ENCODE results near the gene INO80E. TPM values are rescaled to one million over a fixed set of nuclear protein-coding genes. Genes with fewer than 3 reads are reported as not detected.
"Not testable (repeated sequence)": the region's sequence is repeated elsewhere in the genome, so short reads cannot be mapped to it uniquely, and the experiment has no call there.

INO80E gene
- 34.7 TPM for total RNA-seq

DNA sequence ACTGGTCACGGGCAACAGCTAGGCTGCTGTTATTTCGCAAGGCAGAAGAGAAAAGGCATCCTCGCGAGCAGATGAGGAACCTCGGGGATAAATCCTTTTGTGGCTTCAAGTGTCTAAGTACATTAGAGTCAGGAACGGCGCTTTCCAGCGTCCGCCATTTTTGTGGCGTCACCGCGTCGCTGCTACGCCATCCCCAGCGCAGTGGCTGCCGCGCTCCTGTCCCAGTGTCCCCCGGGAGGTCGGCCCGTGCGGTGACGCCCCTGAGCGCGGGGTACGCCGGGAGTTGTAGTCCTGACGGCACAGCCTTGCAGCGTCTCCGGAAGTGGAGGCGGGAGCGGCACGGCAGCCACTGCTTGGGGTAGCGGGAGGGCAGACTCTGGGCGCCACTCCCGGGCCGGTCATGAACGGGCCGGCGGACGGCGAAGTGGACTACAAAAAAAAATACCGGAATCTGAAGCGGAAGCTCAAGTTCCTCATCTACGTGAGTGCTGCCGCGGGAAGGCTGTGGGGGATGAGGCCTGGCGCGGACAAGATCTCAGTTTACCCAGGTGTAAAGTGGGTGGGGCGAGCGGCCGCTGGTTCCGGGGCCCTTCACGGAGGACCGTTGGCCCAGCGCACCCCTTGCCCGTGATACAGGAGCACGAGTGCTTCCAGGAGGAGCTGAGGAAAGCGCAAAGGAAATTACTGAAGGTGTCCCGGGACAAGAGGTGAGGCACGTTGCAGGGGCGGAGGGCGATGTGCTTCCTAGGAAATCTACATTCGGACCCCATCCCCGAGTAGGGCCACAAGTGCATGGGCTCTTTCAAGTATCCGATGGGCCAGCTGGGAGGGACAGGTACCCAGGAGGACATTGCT is at the start of gene INO80E:
Gene INO80E (plus strand): TSS at position 331 of the 855 bp plus-strand sequence. CDS start 70 bp downstream, at position 401.
- DNase-seq (ENCODE audit: low spot score) (peak; percentile 99), ATAC-seq (peak; percentile 96)

DNA sequence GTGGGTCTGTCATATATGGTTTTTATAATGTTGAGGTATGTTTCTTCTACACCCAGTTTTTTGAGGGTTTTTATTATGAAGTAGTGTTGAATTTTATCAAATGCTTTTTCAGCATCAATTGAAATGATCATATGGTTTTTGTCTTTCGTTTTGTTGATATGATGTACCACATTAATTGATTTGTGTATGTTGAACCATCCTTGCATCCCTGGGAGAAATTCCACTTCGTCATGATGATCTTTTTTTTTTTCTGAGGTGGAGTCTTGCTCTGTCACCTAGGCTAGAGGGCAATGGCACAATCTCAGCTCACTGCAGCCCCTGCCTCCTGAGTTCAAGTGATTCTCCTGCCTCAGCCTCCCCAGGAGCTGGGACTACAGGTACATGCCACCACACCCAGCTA is 48.1 kb upstream of the INO80E start:
- ATAC-seq (no peak), DNase-seq (ENCODE audit: low spot score) (no peak)

DNA sequence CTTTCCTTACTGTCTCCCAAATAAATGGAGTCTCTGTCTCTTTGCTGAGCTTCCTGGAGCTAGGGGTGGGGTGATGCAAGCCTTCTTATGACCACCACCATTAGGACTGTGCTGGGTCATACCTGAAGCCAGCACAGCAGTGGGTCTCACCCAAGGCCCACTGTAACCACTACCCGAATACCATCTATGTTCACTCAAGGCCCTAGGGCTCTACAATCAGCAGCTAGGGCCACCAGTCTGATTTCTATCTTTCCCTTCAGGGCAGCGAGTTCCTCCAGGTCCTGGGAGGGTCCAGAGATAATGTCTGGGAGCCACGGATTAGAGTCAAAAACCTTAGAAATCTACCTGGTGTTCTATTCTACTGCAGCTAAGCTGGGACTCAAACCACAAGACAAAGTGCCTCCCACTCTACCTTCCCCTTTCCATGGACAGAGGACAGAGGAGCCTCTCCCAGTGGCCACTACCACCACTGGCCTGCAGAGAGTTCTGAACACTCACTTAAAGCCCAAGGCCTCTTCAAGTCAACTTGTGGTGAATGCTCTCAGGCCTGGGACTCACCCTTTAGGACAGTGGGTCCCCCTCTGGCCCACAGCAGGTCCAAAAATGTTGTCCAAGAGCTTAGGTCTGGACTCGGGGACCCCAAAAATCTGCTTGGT is 45.1 kb upstream of the INO80E start:
- DNase-seq (ENCODE audit: low spot score): no peak
- ATAC-seq: no peak

DNA sequence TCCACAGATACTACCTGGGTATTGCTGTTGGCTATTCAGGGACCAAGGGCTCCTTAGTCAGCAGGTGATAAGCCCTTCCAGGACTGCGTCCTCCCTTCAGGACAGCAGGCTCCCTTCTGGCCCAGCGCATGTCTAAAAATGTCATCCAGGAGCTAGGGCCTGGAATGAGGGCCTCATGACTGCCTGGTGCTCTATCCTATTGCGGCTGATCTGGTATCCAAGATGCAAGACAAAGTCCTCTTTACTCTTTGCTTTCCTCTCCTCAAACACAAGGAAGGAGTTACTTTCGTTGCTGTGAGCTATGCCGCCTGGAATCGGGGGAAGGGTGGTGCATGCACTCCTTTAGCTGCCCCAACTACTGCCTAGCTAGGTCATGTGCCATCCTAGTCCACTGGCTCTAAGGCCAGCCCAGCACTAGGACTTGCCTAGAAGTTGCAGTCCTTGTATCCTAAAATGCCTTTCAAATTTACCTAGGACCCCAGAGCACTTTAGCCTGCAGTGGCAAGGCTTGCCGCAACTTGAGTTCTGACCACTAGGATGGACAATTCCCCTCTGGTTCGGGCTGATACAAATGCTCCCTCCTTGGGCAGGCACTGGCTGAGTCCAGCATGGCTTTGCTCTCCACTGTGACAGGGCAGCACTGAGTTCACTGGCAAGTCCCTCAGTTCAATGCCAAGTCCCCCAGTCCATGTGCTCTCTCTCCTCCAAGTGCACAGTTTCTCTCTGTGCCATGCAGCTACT is 44.2 kb upstream of the INO80E start:
- no peak for DNase-seq (ENCODE audit: low spot score)
- ATAC-seq: no peak

- DNase-seq (ENCODE audit: low spot score) (no peak), ATAC-seq (no peak)
These were observed 37.3 kb upstream of the INO80E start for GRCh38 chr16:29958756-29959155.

DNA sequence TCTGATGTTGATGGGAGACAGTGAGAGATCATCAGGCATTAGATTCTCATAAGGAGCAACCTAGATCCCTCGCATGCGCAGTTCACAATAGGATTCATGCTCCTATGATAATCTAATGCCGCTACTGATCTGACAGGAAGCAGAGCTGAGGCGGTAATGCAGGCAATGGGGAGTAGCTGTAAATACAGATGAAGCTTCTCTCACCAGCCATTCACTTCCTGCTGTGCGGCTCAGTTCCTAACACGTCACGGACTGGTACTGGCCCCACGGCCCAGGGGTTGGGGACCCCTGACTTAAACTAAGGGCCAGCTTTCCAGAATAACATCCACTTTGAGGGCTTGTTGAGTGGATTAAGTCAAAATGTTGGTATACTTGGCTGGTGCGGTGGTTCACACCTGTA is 36.7 kb upstream of the INO80E start:
- DNase-seq (ENCODE audit: low spot score): no peak
- no peak for ATAC-seq

DNA sequence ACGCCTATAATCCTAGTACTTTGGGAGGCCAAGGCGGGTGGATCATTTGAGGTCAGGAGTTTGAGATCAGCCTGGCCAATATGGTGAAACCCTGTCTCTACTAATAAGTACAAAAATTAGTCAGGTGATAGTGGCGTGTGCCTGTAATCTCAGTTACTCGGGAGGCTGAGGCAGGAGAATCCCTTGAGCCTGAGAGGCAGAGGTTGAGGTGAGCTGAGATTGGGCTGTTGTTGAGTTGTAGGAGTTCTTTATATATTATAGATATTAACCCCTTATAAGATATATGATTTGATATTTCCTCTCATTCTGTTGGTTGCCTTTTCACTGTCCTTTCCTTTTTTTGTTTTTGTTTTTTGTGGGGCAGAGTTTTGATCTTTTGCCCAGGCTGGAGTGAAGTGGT is 36.2 kb upstream of the INO80E start:
- DNase-seq (ENCODE audit: low spot score); ATAC-seq: not testable (repeated sequence)

GRCh38 chr16:29961127-29961478 is 34.9 kb upstream of the INO80E start:
- no peak for DNase-seq (ENCODE audit: low spot score)

GRCh38 chr16:29961479-29962343 is 34.3 kb upstream of the INO80E start, which contains the start of gene TMEM219:
TSS of gene TMEM219 (plus strand) at chr16:29962079. CDS start at chr16:29963144, 1,065 bp downstream.
- DNase-seq (ENCODE audit: low spot score) (peak; percentile 91), ATAC-seq (peak; percentile 97)

More at GRCh38 chr16:29961127-29961478, 34.9 kb upstream of the INO80E start:
- ATAC-seq: no peak

- ATAC-seq: peak; percentile 33
These were observed 33.6 kb upstream of the INO80E start for GRCh38 chr16:29962344-29962994.

GRCh38 chr16:29963021-29963743 is 32.9 kb upstream of the INO80E start:
- no peak for DNase-seq (ENCODE audit: low spot score)

More at GRCh38 chr16:29962344-29962994, 33.6 kb upstream of the INO80E start:
- DNase-seq (ENCODE audit: low spot score): no peak

DNA sequence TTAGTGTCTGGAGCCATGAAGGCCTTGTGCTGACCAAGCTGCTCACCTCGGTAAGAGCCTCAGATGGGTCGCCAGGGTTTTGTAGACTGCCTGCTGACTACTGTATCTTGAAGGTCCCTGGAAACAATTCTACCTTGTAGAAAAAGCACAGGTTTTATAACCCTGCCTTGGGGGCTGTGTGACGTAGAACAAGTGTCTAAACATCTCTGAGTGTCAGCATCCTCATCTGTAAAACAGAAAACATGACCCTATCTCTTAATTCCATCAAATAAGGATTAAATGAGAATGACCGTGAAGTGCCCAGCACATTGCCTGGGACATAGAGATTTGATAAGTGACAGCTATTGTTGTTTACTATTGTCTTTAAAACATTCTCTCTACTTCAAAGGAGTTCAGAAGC is 27.8 kb upstream of the INO80E start:
- no peak for ATAC-seq

More at GRCh38 chr16:29963021-29963743, 32.9 kb upstream of the INO80E start:
- no peak for ATAC-seq

GRCh38 chr16:29971304-29971703 is 24.7 kb upstream of the INO80E start:
- ATAC-seq: no peak
- no peak for DNase-seq (ENCODE audit: low spot score)

More for the DNA sequence above, 27.8 kb upstream of the INO80E start:
- DNase-seq (ENCODE audit: low spot score): no peak

DNA sequence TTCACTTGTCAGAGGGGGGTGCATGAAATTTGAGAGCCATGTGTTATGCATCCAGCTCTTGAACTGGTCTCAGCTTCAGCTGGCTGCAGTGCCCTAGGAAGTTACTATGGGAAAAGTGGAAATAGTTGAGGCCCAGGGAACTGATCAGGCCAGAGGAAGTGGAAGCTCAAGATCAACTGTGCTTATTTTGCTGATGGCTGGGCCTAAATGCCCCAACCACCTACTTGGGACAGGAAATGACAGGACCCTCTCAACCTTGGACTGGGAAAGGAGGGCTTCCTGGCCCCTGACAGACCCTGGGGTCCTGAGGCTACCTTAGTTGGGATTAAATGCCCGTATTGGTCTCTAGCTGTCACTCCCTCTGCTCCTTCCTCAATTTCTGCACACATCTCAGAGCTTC is 23.5 kb upstream of the INO80E start:
- ATAC-seq (no peak), DNase-seq (ENCODE audit: low spot score) (no peak)

GRCh38 chr16:29972992-29973383 is 23.1 kb upstream of the INO80E start:
- DNase-seq (ENCODE audit: low spot score): no peak
- no peak for ATAC-seq

GRCh38 chr16:29973384-29974246 is 22.4 kb upstream of the INO80E start, which contains the start of gene TAOK2:
TSS of gene TAOK2 (plus strand) at chr16:29973868. CDS start at chr16:29977773, 3,905 bp downstream.
- ATAC-seq: peak; percentile 98
- DNase-seq (ENCODE audit: low spot score): peak; percentile 99

- no peak for DNase-seq (ENCODE audit: low spot score)
- ATAC-seq: no peak
These were observed 21.5 kb upstream of the INO80E start for GRCh38 chr16:29974291-29975133.

Data from left lobe of liver (tissue), 2 donors.